GM19351 (cell line): Measurements from ENCODE around the gene EPB41L4B.

Experiments
- ATAC-seq: cut with Tn5 transposase; IDR thresholded peaks from one replicate; pipeline ENCODE4 v1.9.1; 2021; ENCODE audit warnings: mild to moderate bottlenecking, moderate library complexity; ENCODE audit not compliant: unreplicated experiment

Gene EPB41L4B

DNA sequence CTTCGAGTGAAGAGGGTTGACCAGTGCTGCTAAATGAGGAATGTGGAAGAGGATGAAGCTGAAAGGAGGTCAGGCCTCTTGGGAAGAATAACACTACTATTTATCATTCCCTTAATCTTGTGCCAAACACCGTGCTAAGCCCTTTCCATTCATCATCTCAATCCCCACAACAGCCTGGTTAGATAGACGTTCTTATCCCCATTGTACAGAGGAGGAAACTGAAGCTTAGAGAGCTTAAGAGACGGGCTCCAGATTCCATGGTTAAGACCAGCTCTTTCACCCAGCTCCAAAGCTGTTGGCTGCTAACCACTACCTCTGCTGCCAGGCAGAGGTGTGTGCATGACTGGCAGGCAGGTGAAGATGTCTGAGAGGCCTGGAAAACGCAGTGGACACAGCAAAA lies 868 bp upstream of the EPB41L4B start:
- no peak for ATAC-seq

DNA sequence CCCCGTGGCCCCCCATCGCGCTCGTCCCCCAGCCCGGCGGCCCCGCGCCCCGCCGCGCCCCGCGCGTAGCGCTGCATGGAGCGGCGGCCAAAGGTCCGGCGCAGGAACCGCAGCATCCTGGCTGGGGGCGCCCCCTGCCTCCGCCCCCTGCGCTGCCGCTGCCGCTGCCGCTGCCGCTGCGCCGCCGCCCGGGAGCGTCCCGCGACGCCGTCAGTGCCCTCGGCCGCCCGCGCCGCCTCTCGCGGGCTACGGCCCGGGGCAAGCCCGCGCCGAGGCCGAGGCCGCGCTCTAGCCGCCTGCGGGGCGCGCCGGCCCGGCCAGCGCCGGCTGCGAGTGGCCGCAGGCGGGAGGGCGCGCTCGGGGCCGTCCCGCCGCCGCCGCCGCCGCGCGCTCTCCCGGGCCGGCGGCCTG lies 523 bp downstream of the EPB41L4B start:
- ATAC-seq: peak; percentile 38

DNA sequence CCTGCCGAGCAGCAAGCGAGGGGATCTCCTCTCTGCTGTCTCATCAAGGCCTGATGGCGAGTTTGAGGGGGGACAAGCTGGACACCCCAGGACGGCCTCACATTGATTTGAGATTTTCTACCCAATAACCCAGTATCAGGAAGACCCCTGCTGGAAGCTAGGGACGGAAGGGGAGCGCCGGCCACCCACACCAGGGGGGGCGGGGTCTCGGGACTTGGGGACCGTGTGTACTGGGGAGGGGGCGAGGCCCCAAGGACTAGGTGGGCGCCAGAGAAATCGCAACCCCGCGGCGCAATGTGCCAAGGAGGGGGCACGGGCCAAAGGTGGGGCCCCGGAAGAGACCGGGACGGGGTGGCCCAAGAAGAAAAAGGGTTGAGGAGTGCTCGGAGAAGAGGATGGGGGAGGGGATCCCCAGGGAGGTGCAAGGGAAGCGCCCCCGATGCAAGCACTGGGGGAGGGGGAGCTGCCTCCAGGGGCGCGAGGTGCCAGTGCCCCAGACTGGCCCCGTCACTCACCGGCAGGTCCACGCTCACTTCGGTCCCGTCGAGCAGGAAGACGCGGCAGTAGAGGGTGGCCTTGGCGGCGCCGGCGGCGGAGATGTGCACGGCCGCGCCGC lies 1.1 kb downstream of the EPB41L4B start:
- peak; percentile 19 for ATAC-seq

DNA sequence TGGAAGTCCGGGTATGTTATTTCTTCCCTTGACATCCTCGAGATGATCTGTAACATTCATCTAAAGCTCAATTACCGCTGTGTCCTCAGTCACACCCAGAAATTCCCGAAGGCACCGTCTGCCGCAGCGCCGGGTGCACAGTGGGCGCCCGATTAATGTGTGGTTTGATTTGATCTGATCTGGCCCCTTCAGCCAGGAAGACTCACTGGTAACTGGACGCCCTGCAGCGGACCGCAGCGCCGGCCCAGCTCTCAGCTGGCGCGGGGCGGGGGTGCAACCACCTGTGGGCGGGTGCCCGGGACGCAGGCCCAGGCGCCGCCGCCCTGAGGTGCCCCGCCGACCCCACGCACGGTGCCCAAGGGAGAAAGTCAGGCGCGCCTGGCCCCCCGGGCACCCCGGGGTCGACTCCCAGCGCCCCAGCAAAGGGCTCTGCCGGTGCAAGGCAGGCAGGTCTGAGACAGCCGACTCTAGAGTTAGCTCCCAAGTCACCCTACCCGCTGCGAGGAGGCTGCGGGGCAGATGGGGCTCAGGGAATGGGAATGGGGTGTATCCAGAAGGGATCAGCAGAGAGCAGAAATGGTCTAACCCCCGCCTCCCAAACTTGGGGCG lies 1.7 kb downstream of the EPB41L4B start:
- ATAC-seq: no peak

DNA sequence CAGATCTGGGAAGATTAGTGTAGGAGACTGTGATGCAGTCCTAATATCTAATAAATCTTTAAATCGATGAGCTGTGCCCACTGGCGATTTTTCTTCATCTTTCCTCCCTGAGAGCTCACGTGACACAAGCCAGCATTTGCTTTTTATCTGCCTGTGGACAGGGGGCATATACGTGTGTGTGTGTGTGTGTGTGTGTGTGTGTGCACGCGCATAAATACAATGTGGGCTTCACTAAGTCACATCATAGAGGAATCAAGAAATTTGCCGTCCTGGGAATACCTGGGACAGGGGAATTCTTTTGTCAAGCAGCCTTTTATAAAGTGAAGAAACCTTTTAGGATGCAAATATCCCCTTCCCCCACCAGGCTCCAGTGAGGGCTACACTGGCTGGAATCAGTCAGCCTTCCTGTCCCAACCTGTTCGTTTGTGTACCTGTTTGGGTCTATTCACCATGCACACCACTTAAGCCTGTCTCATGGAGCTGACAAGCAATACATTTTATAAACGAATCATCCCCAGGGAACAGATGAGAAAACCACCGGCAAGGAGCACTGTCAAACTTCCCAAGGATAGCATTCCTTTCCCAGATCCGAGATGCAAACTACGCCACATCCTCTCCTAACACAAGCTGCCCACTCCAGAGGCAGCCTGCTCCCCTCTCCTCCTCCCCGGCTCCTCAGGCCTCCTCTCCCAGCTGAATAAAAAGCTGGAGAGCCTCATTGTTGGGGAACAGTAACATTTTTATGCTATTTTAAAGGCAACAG lies 2.7 kb downstream of the EPB41L4B start:
- no peak for ATAC-seq

DNA sequence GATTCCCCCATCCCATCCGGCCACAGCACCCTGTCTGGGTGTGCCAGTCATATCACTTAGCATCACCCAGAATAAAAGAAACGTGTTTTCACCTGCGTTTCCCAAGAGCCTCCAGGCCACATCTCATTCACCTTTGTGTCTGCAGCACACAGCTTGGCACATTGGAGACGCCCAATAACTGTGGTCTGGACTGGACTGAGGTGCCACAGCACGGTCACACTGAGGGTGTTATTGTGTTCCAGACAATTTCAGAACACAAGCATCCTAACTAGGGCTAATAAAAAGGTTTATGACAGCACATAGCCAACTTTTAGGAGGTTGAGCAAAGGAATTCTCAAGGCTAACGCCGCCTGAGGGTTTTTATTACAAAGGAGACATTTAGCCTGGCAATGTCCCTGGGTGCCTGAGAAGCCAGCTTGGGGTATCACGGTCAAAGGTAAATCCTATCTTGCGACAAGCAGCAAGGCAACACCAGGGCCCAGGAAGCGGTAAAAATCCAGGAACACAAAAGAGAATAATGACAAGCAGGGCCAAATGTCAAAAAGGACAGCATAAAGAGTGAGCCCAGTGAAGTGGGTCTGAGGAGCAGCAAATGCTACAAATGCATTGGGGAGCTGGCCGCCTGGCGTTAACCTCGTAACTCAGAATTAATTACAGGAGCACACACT lies 3.4 kb downstream of the EPB41L4B start:
- no peak for ATAC-seq

DNA sequence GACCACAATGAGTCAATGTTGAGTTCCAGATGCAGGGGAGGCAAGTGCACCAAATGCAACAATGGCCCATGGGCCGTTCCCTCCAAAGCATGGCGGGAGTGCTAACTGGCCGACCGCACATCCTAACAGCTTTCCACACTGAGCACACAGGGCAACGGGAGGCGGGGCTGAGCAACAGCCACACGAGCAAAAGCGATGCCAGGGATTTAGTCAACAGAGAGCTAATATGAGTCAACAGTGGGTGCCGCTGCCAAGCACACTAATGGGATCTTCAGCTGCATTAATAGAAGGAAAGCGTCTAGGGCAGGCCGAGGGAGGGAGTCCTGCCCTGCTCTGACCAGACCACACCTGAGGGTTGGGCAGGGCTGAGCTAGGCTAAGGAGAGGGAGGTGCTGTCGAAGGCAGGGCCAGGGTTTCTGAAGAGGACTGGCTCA lies 4.6 kb downstream of the EPB41L4B start:
- no peak for ATAC-seq

DNA sequence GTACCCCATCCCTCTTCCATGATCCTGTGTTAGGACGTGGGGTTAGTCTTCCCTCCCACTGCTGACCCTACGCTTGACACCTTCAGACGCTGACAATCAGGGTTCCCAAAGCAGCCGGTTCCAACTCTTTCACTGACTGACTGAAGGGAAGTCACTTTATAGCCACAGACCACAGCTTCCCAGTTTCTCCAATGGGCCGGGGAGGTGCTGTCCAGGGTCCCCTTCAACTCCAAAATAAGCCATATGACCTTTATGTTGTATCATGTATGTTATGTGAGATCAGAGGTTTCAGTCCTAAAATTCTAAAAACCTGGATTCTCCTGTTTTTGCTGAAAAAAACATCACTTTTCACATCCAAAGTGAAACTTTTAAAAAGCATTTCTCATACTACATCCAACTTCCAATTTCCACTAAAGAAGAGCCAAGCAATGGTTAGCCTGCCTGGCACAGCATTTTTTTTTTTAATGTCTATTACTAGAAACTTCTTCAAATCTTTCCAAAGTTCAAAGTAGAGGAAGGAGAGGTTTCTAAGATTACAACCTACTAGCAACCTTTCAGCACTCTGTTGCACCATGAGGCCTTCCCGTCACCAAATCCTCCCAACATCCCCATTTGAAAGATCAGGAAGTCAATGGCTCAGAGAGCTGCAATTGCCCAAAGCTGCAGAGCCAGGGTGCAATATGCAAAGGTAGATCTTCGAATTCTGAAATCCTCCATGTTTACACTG lies 5.2 kb downstream of the EPB41L4B start:
- ATAC-seq: no peak

DNA sequence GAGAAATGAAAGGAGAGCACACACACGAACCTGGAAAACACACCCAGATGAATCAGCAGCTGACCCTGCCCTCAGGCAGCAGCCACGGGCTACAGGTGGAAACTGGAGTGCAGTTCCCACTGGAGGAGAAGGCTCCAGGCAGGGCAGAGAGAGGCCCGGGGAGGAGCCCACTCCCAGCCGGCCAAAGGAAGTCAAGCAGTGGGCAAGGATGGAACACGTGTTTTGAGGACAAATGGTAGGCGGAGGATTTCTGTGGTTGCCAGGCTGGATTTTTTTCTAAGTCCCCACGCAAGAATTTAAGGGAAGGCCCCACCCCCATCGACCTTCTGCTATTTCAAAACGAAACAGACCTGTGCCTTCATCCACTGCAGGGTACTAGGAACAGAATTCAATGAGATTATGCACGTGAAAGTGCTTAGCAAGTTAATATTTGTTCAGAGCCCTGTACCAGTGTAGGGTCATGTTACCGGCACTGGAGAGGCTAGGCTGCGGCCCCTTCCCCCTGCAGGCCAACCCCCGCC lies 6.8 kb downstream of the EPB41L4B start:
- no peak for ATAC-seq

DNA sequence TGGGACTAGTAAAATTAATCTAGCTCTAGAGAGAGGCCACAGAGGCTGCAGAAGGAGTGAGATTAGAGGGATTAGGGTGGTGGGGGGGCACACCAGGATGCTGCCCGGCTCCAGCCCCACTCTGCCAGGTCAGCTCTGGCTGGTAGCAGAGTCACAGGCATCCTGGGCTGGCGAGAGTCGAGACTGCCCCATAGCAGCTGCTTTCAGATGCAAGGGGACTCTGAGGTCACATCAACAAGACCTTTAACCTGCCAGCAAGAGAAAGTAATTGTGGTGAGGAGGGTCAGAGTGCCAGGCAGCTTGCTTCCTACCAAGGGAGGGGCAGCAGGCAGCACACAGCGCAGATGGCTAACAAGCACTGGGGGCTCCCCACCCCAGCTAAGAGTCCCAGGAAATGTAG lies 7.5 kb downstream of the EPB41L4B start:
- ATAC-seq: no peak

DNA sequence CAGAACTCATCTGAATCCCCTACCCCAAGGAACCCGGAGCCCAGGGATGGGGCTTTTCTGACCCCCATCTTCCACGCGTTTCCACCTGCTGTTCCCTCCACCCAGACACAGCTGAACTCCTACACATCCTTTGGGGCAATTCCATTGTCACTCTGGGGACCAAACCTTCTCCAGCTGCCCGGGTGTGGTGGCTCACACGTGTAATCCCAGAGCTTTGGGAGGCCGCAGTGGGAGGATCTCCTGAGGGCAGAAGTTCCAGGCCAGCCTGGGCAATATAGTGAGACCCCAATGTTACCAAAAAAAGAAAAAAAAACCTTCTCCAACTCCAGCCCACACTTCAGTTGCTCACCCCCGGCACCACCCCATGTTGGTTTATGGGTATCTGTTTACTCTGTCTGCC lies 8.1 kb downstream of the EPB41L4B start:
- no peak for ATAC-seq

DNA sequence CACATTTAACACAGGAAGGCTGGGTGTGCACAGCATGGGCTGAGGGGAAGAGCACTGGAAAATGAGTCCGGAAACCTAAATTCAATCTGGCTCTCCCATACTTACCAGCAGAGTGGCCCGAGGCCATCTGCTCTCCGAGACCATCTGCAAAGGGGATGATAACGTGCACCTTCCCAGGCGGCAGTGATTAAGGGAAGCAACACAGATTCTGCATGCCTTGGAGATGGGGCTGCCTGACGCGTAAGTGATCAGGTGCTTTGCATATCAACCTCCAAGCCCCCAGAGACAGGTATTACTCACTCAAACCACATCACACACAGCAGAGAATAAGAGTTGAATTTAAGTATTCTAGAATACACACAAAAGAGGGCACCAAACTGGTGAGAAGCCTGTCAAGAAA lies 9.1 kb downstream of the EPB41L4B start:
- ATAC-seq: peak; percentile 97

DNA sequence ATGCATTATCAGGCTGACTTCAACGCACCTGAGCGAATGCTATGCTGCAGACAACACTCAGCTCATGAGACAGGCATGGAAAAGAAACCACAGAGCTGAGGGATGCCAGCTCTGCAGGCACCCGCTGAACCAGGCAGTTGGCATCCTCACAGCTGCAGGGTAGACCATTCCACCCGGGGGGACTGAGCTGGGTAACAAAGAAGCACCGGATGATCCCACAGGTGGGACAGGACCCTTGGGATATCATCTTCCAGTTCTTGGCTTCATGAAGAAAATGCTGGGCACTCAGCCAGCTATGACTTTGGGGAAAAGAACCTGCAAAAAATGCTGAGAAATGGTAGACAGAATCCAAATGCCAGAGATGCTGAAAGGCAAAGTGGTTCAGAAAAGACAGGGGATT lies 9.6 kb downstream of the EPB41L4B start:
- no peak for ATAC-seq

DNA sequence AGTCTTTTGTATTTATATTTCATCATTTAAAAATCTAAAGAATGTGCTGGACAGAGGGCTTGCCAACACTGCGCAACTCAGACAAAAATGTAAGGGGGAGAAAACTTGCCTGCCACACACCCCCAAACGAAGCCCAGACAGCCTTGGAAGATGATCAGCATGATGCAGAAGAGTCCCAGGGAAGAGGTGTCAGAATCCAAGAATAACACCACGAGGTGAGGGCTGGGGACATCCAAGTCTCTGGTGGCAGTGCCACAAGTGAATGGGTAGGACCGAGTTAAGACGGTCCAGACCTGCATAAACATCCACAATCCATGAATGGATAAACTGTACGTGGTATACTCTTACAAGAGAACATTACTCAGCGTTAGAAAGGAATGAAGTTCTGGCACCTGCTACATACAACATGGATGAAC lies 10.4 kb downstream of the EPB41L4B start:
- ATAC-seq: no peak

DNA sequence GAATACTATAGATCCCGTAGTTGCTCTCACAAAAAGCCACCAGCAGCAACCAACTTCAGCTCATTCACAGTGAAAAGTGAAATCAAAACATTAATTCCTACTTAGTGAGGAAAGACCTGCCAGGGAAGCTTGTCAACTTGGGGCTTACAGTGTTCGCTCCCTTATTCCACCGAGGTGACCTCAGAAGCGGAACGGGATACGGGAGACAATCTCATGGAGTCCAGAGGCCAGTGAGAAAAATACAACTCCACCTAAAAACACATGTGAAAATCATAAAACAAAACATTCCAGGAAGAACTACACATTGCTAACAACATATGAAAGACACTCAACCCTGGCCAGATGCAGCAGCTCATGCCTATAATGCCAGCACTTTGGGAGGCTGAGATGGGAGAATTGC lies 11.6 kb downstream of the EPB41L4B start:
- ATAC-seq: no peak

DNA sequence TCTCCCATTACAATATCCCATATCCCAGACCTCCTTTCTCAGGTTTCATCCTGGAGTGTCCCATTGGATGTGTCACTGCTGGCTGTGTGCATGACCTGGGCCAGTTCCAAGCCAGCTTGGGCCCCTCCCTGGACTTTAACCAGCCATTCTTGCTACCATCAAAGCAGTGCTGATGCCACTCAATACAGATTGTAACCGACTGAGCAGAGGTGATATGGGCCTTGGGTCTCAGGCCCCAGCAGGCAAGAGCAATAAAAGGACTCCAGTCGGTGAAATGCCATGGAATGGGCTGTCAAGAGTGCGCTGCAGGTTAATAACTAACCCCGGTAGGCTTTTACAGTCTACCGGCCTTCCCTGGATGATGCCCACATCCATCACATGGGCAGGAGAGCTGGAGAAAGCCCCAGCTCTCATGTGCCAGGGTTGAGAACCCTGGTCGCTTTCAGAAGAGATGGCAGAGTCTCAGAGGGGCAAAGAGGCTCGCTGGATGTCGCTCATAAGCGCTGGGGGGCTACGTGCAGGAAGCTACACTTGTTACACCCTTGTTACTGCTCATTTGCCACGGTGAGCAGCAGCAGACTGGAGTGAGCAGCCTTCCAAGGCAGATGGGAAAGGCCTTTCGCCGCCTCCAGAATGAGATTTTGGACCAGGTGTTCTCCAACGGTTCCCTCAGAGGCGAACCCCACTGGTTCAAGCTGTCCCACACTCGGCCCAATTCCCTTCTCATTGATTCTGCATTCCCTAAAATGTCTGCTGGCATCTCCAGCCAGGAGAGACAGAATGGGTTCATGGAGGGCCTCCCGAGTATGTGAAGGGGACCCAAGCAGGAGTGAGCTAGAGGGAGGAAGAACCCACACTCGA lies 13.2 kb downstream of the EPB41L4B start:
- ATAC-seq: no peak

DNA sequence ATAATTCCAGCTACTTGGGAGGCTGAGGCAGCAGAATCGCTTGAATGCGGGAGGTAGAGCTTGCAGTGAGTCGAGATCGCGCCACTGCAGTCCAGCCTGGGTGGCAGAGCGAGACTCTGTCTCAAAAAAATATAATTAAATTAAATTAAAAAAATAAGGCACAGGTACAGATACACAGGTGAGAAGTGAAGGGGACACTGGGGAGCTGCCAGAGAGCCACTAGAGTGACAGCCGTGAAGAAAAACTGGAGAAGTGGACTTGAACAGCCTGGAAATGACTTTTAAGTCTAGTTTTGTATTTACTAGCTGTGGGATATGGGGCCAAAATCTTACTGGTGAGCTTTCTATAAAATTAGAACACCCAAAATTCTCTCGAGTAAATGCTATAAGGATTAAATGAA lies 15.1 kb downstream of the EPB41L4B start:
- ATAC-seq: no peak

DNA sequence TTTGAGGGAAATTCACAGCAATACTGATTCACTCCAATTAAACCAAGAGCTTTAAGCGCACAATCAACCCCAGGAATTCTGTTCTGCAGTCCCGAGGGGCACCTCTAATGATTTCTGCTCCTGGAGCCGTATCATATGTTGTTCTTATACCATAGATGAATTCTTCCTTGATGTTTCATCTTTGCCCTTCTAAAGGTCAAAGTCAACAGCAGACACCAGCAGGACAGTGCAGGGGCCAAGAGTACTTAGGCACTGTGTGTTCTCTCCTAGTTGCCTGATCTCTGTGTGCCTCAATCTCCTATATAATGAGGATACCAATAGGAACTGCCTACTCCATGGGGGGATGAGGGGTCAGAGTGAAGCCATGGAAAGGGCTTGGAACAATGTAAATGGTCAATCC lies 16.5 kb downstream of the EPB41L4B start:
- no peak for ATAC-seq

DNA sequence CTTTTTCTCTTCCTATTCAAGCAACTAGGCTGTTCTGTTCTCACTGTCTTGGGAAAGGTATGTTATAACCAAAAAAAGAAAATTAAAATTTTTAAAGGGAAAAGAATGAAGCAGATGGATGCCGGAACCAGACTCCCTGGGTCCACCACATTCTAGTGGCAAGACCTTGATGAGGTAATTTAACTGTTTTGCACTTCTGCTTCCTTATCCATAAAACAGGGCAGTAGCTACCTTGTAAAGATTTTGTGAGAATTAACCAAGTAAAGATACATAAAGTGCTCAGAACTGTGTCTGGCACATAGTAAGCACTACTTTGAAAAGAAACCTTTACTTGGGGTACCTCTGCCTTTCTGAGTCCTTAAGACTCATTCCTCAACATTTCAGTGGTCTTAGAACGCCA lies 17.0 kb downstream of the EPB41L4B start:
- no peak for ATAC-seq

DNA sequence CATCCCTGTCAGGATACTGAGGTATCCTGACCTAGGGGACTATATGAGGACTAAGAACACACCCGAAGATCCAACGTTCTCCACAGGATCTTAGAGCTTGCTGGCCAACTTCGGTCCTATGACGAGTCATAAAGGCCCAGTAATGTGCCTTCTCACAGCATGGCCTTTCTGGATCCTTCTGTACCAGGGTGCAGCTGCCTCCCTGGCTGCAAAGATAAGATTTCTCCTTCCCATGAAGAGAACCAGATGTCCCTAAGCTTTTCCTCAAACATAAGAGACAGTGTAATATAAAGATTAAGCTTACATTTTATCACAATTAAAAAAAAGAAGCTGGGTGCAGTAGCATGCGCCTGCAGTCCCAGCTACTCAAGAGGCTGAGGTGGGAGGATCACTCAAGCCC lies 18.3 kb downstream of the EPB41L4B start:
- no peak for ATAC-seq
